ENCODE results near the gene MAST1.
"Not testable (repeated sequence)": the region's sequence is repeated elsewhere in the genome, so short reads cannot be mapped to it uniquely, and the experiment has no call there.

MAST1 gene

DNA sequence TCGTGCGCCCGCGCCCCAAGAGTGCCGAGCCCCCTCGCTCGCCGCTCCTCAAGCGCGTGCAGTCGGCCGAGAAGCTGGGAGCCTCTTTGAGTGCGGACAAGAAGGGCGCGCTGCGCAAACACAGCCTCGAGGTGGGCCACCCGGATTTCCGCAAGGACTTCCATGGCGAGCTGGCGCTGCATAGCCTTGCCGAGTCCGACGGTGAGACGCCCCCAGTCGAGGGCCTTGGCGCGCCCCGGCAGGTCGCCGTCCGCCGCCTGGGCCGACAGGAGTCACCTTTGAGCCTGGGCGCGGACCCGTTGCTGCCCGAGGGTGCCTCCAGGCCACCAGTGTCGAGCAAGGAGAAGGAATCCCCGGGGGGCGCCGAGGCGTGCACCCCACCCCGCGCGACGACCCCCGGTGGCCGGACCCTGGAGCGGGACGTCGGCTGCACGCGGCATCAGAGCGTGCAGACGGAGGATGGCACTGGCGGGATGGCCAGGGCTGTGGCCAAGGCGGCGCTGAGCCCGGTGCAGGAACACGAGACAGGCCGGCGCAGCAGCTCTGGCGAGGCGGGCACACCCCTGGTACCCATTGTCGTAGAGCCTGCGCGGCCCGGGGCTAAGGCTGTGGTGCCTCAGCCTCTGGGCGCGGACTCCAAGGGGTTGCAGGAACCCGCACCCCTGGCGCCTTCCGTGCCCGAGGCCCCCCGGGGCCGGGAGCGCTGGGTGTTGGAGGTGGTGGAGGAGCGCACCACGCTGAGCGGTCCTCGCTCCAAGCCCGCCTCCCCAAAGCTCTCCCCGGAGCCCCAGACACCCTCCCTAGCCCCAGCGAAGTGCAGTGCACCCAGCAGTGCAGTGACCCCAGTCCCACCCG, 35.8 kb downstream of the MAST1 start:
- DNase-seq: no peak

DNA sequence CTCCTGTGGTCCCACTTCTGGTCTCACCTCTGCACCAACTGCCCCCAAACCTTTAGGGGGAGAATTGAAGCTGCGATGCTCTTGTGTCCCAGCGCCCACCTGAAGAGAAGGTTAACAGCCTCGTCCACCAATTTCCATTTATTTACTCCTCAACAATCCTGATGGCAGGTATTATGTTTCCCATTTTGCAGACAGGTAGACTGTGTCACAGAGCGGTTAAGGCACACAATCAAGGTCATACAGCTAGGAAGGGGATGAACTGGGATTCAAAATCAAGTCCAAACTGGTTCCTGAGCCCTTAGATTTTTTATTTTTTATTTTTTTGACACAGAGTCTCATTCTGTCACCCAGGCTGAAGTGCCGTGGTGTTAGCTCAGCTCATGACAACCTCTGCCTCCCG, 36.8 kb downstream of the MAST1 start:
- DNase-seq: no peak

DNA sequence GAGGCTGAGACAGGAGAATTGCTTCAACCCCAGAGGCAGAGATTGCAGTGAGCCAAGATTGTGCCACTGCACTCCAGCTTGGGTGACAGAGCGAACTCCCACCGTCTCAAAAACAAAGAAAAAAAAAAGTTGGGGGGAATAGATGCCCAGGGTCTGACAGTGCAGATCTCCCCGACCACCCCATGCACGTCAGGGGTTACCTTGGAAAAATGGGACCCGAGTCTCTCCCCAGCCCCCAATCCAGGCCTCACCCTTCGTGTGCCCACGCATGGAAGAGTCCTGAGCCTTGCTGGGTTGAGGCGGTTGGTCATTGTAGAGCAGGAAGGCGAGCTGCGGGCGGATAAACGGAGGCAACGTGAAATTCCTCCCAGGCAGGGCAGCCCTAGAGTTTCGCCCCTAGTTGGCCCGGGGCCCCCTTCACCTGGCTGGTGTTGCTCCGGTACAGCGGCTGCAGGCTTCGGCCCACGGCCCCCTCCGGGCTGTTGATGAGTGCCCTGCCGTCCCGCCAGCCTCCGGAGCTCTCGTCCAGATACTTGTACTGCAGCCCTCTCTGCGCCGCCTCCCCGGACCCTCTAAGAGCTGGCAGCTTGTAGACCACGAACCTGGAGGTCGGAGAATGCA, 42.3 kb downstream of the MAST1 start:
- no peak for DNase-seq

DNA sequence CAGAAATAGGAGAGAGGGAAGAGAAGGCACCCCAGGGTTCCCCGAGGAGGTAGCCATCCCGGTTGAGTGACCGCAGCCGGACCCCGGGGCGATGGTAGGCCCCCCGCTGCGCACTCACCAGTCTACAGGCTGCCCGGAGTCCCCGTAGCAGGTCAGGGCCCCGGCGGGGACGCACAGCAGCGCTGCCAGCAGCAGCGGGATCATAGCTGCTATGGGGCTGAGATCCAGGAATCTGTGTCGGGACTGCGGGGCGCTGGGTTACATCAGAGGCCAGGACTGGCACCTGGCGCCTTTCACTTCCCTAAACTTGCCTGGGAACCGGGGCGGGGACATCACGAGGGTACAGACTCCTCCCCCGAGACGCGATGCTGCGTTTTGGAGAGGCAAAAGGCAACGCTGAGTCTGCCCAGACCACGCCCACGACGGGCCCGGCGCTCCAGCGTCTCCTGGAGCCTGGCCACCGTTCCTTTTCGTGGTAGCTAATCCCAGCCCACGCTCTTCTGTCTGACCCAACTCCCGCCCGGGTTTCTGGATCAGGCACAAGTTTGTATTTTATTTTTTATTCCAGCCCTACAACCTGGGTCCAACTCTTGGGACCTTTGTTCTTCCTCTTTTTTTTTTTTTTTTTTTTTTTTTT, 43.0 kb downstream of the MAST1 start, which contains the start of gene DNASE2:
DNASE2 (minus strand) TSS at position 278 of the 637 bp plus-strand sequence; CDS start at position 204, 74 bp downstream.
- DNase-seq: peak; percentile 83

DNA sequence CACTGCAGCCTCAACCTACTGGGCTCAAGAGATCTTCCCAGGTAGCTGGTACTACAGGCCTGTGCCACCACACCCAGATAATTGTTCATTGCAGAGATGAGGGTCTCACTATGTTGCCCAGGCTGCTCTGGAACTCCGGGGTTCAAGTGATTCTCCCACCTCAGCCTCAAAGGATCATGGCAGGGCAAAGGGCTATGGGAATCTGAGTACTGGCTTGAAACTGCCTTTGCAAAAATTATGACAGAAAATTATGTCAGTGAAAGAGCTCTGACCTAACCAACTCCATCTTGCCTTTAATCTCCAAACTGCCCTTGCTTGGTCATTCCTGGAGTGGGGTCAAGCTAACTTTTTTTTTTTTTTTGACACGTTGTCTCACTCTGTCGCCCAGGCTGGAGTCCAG, 44.3 kb downstream of the MAST1 start:
- DNase-seq: no peak

DNA sequence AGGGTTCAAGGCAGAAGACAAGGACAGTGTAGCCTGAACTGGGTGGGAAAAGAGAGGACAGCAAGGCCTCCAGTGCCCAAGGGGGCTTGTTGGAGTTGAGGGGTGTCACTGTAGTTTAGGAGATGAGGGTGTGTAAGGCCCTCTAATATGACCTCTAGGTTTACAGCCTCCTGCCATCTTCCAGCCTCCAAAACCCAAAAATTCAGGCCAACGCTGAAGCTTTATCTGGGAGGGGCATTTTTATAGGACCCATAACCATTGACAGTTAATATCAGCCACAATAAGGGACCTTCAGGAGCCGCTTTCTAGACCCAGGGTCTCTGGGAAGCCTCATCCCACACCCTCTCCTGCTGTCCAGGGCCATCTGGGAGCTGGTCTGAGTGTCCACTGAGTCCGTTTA, 45.9 kb downstream of the MAST1 start:
- DNase-seq: no peak

DNA sequence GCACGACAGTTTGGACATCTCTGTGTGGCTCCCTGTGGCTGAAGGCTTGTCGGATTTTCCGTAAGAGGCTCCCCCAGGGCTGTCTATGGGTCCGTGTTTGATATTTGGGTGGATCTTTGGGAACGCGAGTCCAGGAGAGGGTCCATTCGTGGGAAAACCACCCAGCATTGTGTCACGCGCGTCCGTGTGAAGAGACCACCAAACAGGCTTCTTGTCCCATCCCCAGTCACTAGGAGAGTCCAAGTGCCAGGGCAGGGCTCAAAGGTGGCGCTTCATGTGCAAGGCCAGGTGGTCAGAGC, 46.3 kb downstream of the MAST1 start:
- no peak for DNase-seq

DNA sequence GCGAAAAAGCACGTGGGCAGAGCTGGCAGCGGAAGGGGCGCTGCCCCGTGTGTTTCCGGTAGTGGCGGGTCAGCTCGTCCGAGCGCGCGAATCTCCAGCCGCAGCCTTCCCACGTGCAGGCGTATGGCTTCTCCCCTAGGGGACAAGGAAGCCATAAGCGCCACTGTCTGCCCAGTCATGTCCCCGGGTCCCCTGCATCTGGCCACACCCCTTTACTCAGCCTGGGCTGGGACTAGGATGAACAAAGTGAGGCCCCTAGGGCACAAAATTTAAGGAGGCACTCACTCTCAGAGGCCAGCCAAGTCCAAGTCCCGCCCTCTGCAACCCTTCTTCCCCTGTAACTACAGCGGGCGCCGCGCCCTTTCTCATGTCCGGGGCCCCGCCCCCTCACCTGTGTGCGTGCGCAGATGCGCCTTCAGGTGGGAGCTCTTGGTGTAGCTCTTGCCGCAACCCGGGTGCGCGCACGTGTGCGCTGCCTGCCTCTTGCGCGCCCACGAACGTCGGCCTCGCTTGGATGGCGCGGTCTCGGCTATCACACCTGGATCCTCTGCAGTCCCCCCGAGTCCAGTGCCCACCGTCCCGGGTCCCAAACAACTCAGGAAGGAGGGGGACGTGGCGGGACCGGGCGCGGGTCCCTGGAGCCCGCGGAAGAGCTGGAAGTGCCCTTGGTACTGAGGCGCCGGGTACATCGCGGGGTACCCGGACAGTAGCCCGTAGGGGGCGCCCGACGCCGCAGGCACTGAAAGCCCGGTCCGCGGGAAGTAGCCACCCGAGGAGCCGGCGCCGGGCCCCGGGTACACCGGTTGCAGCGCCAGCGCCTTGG, 46.8 kb downstream of the MAST1 start:
- DNase-seq: peak; percentile 21

DNA sequence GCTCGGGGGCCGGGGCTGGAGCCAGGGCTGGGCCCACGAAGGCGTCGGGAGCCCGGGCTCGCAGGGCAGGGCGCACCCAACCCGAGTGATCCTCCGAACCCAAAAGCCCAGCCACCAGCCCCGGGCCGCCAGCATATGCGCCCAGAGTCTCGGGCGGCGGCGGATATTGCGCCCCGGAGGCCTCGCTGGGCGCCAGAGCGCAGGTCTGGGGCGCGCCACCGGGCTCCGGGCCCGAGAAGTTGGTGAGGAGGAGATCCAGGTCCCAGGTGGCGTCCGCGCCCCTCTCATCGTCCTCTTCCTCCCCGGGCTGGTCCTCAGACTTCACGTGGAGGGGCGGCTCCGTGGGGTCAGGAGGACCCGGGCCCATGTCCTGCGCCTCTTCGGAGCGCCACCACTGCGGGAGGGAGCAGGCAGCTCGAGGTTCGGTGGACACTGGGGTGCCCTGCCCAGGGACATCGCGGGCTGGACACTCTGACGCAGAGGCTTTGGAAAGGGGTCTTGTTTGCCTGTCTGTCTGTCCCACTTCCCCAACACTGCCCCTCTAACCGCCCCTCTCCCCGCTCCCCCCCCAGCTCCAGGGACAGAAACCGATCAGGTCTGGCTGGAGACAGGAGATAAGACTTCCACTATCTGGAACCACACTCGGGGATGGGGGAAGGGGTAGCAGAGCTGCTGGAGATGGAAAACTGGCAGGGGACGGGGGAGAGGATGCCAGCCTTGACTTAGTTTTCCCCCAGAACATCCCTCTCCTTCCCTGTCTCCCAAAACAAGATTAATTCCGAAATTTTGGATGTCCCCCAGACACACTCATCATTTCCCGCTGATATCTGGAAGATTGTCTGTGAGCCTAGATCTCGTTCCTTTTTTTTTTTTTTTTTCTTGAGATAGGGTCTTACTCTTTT, 47.7 kb downstream of the MAST1 start:
- DNase-seq: no peak

DNA sequence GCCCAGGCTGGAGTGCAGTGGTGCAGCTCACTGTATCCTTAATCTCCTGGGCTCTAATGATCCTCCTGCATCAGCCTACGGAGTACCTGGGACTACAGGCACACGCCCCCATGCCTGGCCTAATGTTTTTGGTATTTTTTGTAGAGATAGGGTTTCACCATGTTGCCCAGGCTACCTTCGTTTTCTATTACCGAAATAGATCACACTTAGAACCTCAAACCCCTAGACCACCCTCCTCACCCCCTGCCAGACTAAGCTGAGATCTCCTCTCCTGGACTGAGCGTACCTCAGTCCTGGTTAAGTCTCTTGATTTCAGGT, 48.3 kb downstream of the MAST1 start:
- no peak for DNase-seq

DNA sequence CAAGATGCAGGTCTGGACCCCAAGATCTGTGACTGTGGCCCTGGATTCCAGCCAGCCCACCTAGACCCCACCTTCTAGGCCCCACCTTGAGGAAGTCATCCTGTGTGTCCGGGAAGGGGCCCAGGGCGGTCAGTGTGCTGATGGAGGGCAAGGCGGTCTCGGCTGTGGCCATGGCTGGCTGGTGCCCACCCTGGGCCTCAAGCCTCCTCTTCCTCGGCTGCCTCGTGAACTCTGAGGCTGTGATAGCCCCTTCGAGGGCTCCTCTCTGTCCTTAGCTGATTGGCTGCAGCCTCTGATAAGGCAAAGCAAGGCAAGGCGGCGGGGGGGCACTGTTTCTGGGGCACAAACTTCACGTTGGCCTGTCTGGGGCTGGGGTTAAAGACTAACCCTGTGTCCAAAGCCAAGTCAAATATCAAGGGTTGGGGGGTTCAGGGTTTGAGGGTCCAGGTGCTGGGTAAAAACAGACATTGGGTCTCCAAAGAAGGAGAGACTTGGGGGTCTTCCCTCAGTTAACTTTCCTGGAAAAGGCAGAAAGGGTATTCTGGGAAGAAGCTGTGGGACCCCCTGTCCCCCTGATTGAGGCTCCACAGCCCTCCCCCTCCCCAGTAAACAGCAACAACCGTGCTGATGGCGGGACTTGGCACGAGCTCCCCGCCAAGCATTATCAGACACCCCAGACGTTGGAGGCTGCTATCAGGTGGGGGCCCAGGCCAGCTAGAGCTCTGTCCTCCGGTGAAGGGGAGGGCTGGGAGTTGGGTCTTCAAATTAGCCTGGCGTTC, 48.8 kb downstream of the MAST1 start, which contains the start of gene KLF1:
KLF1 (minus strand) TSS at position 233 of the 779 bp plus-strand sequence; CDS start at position 172, 61 bp downstream.
- DNase-seq: no peak

DNA sequence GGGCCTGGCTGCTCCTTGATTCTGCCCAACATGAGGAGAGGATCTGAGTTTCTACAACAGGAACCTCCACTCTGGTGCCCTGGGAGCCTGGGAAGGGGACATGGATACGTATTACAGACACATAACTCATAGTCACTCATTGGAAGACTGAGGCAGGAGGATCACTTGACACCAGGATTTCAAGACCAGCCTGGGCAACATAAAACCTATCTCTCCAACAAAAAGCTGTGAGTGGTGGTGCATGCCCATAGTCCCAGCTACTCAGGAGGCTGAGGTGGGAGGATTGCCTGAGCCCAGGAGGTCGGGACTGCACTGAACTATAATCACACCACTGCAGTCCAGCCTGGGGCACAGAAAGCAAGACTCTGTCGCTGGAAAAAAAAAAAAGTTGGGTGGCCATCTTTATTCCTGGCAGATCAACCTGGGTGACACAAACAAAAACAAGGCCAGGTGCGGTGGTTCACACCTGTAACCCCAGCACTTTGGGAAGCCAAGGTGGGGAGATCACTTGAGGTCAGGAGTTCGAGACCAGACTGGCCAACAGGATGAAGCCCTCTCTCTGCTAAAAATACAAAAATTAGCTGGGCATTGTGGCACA, 49.8 kb downstream of the MAST1 start:
- no peak for DNase-seq

DNA sequence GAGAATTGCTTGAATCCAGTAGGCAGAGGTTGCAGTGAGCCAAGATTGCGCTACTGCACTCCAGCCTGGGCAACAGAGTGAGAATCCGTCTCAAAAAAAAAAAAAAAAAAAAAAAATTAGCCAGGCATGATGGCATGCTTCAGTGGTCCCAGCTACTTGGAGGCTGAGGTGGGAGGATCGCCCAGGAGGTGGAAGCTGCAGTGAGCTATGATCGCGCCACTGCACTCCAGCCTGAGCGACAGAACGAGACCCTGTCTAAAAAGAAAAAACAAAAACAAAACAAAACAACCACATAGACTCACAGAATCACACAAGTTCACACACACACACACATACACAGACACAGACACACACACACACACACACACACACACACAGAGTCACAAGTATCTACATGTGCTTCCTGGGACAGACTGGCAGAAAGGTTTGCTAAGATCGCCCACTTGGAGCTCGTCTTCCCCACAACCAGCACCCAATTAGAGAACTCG, 52.0 kb downstream of the MAST1 start:
- not testable (repeated sequence) for DNase-seq

DNA sequence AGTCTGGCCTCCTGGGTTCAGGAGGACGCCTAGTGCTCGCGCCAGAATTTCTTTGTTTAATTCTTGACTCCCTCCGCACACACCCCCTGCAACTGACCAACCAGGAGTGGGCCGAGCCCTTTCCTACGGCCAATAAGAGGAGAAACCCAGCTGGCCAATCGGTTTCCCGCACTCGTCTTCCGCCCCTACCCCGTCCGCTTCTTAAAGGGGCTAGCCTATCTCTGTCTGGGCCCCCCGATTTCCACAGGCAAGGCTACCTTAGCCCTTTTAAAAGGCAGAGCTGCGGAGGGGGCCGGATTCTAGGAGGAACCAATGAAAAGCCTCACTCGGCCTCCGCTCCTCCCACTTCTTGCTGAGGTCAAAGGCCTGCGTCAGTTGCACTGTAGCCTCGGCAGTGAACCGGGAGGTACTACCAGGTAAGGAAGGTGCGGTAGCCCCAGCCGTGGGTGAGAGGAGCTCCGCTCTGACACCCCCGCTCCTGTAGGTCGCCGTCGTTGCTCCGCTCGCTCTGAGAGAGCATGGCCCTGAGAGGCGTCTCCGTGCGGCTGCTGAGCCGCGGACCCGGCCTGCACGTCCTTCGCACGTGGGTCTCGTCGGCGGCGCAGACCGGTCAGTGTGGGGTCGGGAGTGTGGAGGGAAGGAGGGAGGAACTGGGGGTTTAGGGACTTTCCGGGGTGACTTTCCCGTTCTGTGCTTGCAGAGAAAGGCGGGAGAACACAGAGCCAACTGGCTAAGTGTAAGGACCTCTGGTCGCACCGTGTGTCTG, 52.7 kb downstream of the MAST1 start, which contains the start of gene GCDH:
GCDH (plus strand) TSS at position 374 of the 766 bp plus-strand sequence; CDS start at position 519, 145 bp downstream.
- peak; percentile 99 for DNase-seq

DNA sequence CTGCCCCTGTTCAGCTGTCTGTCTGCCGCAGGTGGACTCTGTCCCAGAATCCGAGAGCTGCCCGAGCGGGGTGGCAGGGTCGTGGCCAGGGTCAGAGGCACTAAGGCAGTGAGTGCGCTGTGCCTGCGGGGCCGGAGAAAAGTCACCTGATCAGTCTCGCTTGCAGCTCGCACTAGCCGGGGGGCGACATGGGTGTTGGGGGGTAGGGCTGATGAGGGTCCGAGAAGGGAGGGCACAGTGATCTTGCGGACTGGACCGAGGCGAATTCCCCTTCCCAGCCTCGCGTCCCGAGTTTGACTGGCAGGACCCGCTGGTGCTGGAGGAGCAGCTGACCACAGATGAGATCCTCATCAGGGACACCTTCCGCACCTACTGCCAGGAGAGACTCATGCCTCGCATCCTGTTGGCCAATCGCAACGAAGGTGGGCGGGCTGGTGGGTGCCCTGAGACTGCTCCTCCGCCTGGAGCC, 53.3 kb downstream of the MAST1 start:
- no peak for DNase-seq

DNA sequence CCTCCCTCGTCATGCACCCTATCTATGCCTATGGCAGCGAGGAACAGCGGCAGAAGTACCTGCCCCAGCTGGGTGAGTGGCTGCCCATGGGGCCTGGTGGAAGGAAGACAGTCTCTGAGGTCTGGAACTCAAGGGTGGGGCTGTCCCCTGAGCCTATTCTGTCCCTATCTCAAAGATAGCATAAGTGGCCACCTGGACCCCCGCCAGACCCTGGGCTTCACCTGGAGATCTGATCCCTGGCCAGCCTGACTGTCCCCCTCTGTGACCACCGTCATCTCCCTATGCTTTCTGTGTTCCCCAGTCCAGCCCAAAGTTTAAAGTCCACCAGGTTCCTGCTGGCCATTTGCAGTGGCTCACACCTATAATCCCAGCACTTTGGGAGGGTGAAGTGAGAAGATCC, 55.3 kb downstream of the MAST1 start:
- no peak for DNase-seq

DNA sequence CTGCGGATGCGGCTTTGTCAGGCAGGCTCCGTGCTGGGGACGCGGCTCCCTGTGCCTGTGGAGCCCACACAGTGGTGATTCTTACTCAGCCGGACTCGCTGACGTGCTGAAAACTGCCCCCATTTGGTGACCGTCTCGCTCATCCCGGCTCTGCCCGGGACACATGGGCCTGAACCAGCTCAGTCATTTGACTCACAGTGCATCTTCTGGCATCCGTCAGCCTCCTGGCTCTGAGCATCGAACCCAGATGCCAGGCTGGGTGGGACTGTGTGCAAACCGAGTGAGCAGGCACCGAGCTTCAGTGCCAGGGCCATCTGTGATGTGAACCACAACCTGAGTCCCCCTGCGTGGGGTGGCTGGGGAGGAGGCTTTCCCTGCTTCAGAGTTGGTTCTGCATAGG, 58.1 kb downstream of the MAST1 start:
- DNase-seq: no peak

DNA sequence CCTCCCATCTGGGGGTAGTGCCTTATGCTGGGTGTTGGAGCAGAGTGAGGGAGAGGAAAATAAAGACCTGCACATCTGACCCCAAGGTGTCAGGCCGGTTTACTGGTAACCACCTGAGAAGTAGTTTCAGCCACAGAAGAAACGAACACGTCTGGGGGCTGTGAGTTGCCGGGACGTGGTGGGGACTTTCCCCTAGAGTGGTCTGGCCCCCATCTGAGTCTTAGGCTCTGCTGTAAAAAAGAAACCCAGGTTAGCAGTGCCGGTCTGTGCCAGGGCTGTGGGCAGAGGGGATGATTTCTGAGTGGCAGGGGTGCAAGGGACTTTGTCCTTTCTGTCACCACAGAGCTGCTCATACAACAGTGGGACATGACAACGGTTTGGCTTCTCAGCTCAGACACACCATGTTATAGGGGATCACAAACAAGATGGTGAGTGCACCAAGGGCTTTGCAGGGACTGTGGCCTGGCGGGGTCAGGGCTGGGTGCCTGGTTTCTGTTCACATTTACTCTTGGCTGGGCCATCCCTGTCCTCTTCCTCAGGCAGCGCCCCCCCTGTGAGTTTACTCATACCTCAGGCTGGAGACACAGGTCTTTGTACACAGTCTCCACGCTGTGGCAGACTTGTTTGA, 61.7 kb downstream of the MAST1 start:
- DNase-seq: no peak

DNA sequence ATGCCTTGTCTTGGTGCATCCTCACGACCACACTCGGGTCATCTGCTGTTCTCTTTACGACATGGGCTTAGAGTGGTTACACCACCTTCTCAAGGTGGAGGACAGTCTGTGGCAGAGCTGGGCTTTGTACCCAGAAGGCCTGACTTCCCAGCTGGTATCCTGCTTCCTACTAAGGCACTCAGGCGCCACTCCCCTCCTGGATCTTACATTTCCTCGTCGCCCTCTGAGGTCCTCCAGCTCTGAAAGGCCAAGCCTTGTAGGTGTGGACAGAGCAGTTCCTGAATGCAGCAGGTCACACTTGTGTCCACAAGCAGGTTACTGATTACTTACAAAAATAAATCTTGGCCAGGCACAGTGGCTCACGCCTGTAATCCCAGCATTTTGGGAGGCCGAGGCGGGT, 68.9 kb downstream of the MAST1 start:
- no peak for DNase-seq
